RWPE2 (cell line): ENCODE data around the gene ANO7.

Source experiments
- ATAC-seq: fragments of 200-7000 bp; cut with Tn5 transposase; 3 replicates; pipeline ENCODE4 v1.9.1; 2021; ENCODE audit warnings: low read depth
- DNase-seq: peaks from one replicate; pipeline ENCODE4 v3.0.0-alpha.2; 2020; ENCODE audit warnings: low spot score
- H3K27ac ChIP-seq: fragments of 450-650 bp; 2 replicates; pipeline ENCODE4 v1.5.1; 2017; ENCODE audit warnings: mild to moderate bottlenecking; ENCODE audit not compliant: poor library complexity, severe bottlenecking
- H3K27me3 ChIP-seq: fragments of 250-450 bp; sonication (Bioruptor Pico); 2 replicates; pipeline ENCODE4 v1.5.1; 2021; ENCODE audit warnings: mild to moderate bottlenecking, moderate library complexity; ENCODE audit not compliant: insufficient read depth, poor library complexity, severe bottlenecking
- H3K36me3 ChIP-seq: fragments of 250-450 bp; sonication (Bioruptor Pico); 2 replicates; pipeline ENCODE4 v1.5.1; 2020; ENCODE audit warnings: low read depth, mild to moderate bottlenecking, moderate library complexity
- H3K4me1 ChIP-seq: fragments of 250-450 bp; sonication (Bioruptor Pico); 2 replicates; pipeline ENCODE4 v1.5.1; 2021; ENCODE audit warnings: mild to moderate bottlenecking, moderate library complexity; ENCODE audit not compliant: insufficient read depth, poor library complexity, severe bottlenecking
- H3K4me3 ChIP-seq: fragments of 250-450 bp; sonication (Bioruptor Pico); 2 replicates; pipeline ENCODE4 v1.5.1; 2021; ENCODE audit warnings: mild to moderate bottlenecking, moderate library complexity; ENCODE audit not compliant: severe bottlenecking
- H3K9me3 ChIP-seq: fragments of 250-450 bp; sonication (Bioruptor Pico); 2 replicates; pipeline ENCODE4 v1.5.1; 2021; ENCODE audit warnings: mild to moderate bottlenecking, moderate library complexity; ENCODE audit not compliant: severe bottlenecking
- TF ChIP-seq, protein P1 (sequence below): fragments of 450-650 bp; IDR thresholded peaks from one replicate; pipeline ENCODE4 v1.5.1; 2017; ENCODE audit warnings: mild to moderate bottlenecking, moderate library complexity; ENCODE audit not compliant: poor library complexity, severe bottlenecking

Gene ANO7

GRCh38 chr2:241244368-241244767, 55.9 kb downstream of the ANO7 start:
- no peak for DNase-seq
- Histone ChIP-seq H3K27me3 (no peaks in the 10 kb centered on the region), H3K9me3 (no peaks in the 10 kb centered on the region), H3K27ac (no peak overlapping the region), H3K4me1 (no peaks in the 10 kb centered on the region), H3K36me3 (peaks cover 100% of the 10 kb centered on the region), H3K4me3 (no peak overlapping the region)
- ATAC-seq, result no peak
- TF ChIP-seq, protein P1, sequence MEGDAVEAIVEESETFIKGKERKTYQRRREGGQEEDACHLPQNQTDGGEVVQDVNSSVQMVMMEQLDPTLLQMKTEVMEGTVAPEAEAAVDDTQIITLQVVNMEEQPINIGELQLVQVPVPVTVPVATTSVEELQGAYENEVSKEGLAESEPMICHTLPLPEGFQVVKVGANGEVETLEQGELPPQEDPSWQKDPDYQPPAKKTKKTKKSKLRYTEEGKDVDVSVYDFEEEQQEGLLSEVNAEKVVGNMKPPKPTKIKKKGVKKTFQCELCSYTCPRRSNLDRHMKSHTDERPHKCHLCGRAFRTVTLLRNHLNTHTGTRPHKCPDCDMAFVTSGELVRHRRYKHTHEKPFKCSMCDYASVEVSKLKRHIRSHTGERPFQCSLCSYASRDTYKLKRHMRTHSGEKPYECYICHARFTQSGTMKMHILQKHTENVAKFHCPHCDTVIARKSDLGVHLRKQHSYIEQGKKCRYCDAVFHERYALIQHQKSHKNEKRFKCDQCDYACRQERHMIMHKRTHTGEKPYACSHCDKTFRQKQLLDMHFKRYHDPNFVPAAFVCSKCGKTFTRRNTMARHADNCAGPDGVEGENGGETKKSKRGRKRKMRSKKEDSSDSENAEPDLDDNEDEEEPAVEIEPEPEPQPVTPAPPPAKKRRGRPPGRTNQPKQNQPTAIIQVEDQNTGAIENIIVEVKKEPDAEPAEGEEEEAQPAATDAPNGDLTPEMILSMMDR, result no peak

- Histone ChIP-seq H3K4me1 (no peaks in the 10 kb centered on the region), H3K4me3 (no peak overlapping the region), H3K27ac (no peak overlapping the region), H3K9me3 (no peaks in the 10 kb centered on the region), H3K36me3 (peaks cover 100% of the 10 kb centered on the region), H3K27me3 (no peaks in the 10 kb centered on the region)
- TF ChIP-seq, protein P1, result no peak
- no peak for DNase-seq
- no peak for ATAC-seq
Observed at GRCh38 chr2:241248289-241248688, 59.8 kb downstream of the ANO7 start.

- ATAC-seq, result no peak
- no peaks in the 10 kb centered on the region for H3K9me3 ChIP-seq
- H3K27ac ChIP-seq, result no peak overlapping the region
- no peak for DNase-seq
- H3K36me3 ChIP-seq, result peaks cover 100% of the 10 kb centered on the region
- H3K4me1 ChIP-seq, result no peaks in the 10 kb centered on the region
- TF ChIP-seq, protein P1, result no peak
- no peaks in the 10 kb centered on the region for H3K27me3 ChIP-seq
- no peak overlapping the region for H3K4me3 ChIP-seq
Observed at GRCh38 chr2:241248897-241249296, 60.4 kb downstream of the ANO7 start.

DNA sequence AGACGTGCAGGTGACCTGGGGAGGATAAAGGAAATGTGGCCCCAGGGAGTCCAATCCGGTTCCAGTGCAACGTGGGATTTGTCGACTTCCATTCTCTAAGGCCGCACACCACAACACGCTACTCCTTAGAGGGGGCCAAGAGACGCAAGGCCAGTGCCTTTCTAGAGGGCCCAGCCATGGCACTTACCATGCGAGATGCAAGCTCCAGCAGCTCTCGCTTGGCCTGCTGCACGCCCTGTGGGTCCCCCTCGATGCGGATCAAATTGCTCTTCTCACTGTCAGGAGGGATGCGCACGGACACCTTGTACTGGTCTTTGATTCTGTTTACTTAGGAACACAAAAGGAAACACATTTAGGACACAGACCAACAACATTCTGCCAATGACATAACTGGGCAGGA, 61.2 kb downstream of the ANO7 start:
- Histone ChIP-seq H3K4me1 (no peaks in the 10 kb centered on the region), H3K4me3 (no peak overlapping the region), H3K9me3 (no peaks in the 10 kb centered on the region), H3K27me3 (no peaks in the 10 kb centered on the region), H3K27ac (no peak overlapping the region), H3K36me3 (peaks cover 100% of the 10 kb centered on the region)
- ATAC-seq (no peak), DNase-seq (no peak)
- TF ChIP-seq, protein P1, result no peak

GRCh38 chr2:241252778-241253475, 64.5 kb downstream of the ANO7 start:
- DNase-seq (no peak), ATAC-seq (no peak)
- TF ChIP-seq, protein P1, result no peak
- Histone ChIP-seq H3K9me3 (no peaks in the 10 kb centered on the region), H3K27me3 (no peaks in the 10 kb centered on the region), H3K27ac (no peak overlapping the region), H3K4me1 (no peaks in the 10 kb centered on the region), H3K36me3 (peaks cover 100% of the 10 kb centered on the region), H3K4me3 (no peak overlapping the region)
